ENCODE results near the gene JAG1. TPM values are rescaled to one million over a fixed set of nuclear protein-coding genes. Genes with fewer than 3 reads are reported as not detected.

JAG1 gene
- total and polyA plus RNA-seq, 9 of the 15 experiments (the other 6 are each of a cell fraction or from before 2014, with no cell fraction given): 0.04 to 0.40 (median 0.07) TPM

GRCh38 chr20:10590950-10591671, 82.7 kb downstream of the JAG1 start:
- Histone ChIP-seq H3K79me2 (ENCODE audit: control insufficient read depth, insufficient read depth, low read length) (no peaks in the 10 kb centered on the region), H3K9me1 (ENCODE audit: control insufficient read depth, insufficient read depth, low read length) (no peaks in the 10 kb centered on the region), H3K4me3 (no peak overlapping the region), H3K9me3 (replicated peaks; ENCODE audit: control insufficient read depth, insufficient read depth, low read depth, low read length) (no peaks in the 10 kb centered on the region), H3K4me2 (ENCODE audit: insufficient read depth, low read length) (no peak overlapping the region), H3K27me3 (ENCODE audit: control insufficient read depth in 2 of 2, insufficient read depth in 2 of 2, low read length in 2 of 2) (no peaks in the 10 kb centered on the region), H3K9ac (ENCODE audit: insufficient read depth in 1 of 2, low read depth in 2 of 2, low read length in 2 of 2) (no peak overlapping the region), H3K36me3 (ENCODE audit: control insufficient read depth, insufficient read depth, low read length) (no peaks in the 10 kb centered on the region), H4K20me1 (replicated peaks; ENCODE audit: control insufficient read depth, insufficient read depth, low read length) (no peaks in the 10 kb centered on the region), H2AFZ (ENCODE audit: low read depth, low read length) (no peak overlapping the region), H3K4me1 (replicated peaks in 1 of 2; ENCODE audit: control insufficient read depth in 2 of 2, insufficient read depth in 2 of 2, low read length in 2 of 2) (no peaks in the 10 kb centered on the region; a peak in 1 of 5 replicates), H3K27ac (ENCODE audit: extremely low read depth, low read depth, low read length) (no peak overlapping the region)
- no peak for FAIRE-seq
- no TSS peak for BruUV-seq (replicated peaks)
- WGBS (ENCODE audit: insufficient coverage, low coverage, missing lambda C conversion rate): 47% methylated on average over 1 of the region's 1 CpG
- CTCF ChIA-PET (ENCODE audit: low intra/inter-chr PET ratio): no interaction called here
- DNase-seq (ENCODE audit: extremely low read depth in 1 of 4, low spot score in 3 of 4): no peak
- intact Hi-C loops (cut with micrococcal nuclease) (no loop called here), in situ Hi-C loops (cut with MboI) (no loop called here)
- POLR2A ChIA-PET: no interaction called here
- no peak for ATAC-seq
- TF ChIP-seq, protein P1, sequence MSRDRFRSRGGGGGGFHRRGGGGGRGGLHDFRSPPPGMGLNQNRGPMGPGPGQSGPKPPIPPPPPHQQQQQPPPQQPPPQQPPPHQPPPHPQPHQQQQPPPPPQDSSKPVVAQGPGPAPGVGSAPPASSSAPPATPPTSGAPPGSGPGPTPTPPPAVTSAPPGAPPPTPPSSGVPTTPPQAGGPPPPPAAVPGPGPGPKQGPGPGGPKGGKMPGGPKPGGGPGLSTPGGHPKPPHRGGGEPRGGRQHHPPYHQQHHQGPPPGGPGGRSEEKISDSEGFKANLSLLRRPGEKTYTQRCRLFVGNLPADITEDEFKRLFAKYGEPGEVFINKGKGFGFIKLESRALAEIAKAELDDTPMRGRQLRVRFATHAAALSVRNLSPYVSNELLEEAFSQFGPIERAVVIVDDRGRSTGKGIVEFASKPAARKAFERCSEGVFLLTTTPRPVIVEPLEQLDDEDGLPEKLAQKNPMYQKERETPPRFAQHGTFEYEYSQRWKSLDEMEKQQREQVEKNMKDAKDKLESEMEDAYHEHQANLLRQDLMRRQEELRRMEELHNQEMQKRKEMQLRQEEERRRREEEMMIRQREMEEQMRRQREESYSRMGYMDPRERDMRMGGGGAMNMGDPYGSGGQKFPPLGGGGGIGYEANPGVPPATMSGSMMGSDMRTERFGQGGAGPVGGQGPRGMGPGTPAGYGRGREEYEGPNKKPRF (IDR thresholded peaks at IDR 0.05; ENCODE audit: low read depth, low read length): no peak
- TF ChIP-seq ZBTB43 (CRISPR knock-in tag; IDR thresholded peaks at IDR 0.05) (no peak), ZNF124 (CRISPR knock-in tag; IDR thresholded peaks at IDR 0.05) (no peak), HDAC8 (tag; IDR thresholded peaks at IDR 0.05) (no peak), RBM34 (IDR thresholded peaks at IDR 0.05; ENCODE audit: borderline replicate concordance, insufficient read depth, low read length) (no peak), TAF7 (tag; IDR thresholded peaks at IDR 0.05) (no peak), SIX5 (IDR thresholded peaks at IDR 0.05; ENCODE audit: borderline replicate concordance in 1 of 2, insufficient read depth in 1 of 2, low read depth in 1 of 2, low read length in 2 of 2) (no peak), SP1 (CRISPR knock-in tag; IDR thresholded peaks at IDR 0.05) (no peak), FOXP4 (CRISPR knock-in tag; IDR thresholded peaks at IDR 0.05; ENCODE audit: borderline replicate concordance) (no peak), CBX5 (IDR thresholded peaks at IDR 0.05; ENCODE audit: borderline replicate concordance, low read depth) (no peak), CBX3 (IDR thresholded peaks at IDR 0.05; ENCODE audit: borderline replicate concordance in 1 of 2, low read length in 2 of 2) (no peak), MAFK (IDR thresholded peaks at IDR 0.05; ENCODE audit: low read length) (no peak), ADNP (tag; IDR thresholded peaks at IDR 0.05) (no peak), RFX1 (IDR thresholded peaks at IDR 0.05) (no peak), SMARCB1 (IDR thresholded peaks at IDR 0.05; ENCODE audit: insufficient read length, low read depth) (no peak), MED1 (CRISPR knock-in tag; IDR thresholded peaks at IDR 0.05; ENCODE audit: borderline replicate concordance) (no peak), CGGBP1 (CRISPR knock-in tag; IDR thresholded peaks at IDR 0.05) (no peak)

Data from K562 (cell line).